HepG2 (cell line): Measurements from ENCODE around the gene BANK1. TPM values are rescaled to one million over a fixed set of nuclear protein-coding genes. Genes with fewer than 3 reads are reported as not detected.

ENCODE experiments used
- ATAC-seq: fragments of 200-7000 bp; cut with Tn5 transposase; 3 replicates; pipeline ENCODE4 v1.9.1; 2020; ENCODE audit warnings: mild to moderate bottlenecking, moderate library complexity
- BruUV-seq: library from RNA; stranded (reverse); fragments of 400-500 nt; replicated peaks from 2 replicates; lab custom pipeline; 2021; lab: Mats Ljungman, UMichigan
- CTCF ChIA-PET: fragments of 300-600 bp; formaldehyde crosslinking; extraction: SDS; loops from one replicate; lab custom pipeline; 2021; ENCODE audit warnings: low total read pairs, inconsistent platforms, low intra/inter-chr PET ratio; lab: Yijun Ruan, JAX
- POLR2A ChIA-PET: fragments of 350-600 bp; sonication (Branson Sonifier 250); formaldehyde crosslinking; loops from one replicate; lab custom pipeline; 2020; ENCODE audit warnings: antibody characterized with exemption, inconsistent platforms; lab: Yijun Ruan, JAX
- DNase-seq: peaks from one replicate; pipeline ENCODE4 v3.0.0-alpha.2; 2015; ENCODE audit warnings: low spot score
- FAIRE-seq: peaks from 3 replicates; lab custom pipeline; 2011; peaks lifted over from hg19 to GRCh38; lab: Jason Lieb, UNC
- H2AFZ ChIP-seq: one replicate; pipeline ENCODE4 v1.6.1; 2011; ENCODE audit warnings: low read length, inconsistent platforms
- H3K27ac ChIP-seq: fragments of 300-600 bp; 3 replicates; pipeline ENCODE4 v1.8.0; 2011; ENCODE audit warnings: mixed run types, mild to moderate bottlenecking, mixed read lengths, low read length, inconsistent platforms; ENCODE audit not compliant: insufficient read depth; ENCODE audit errors: extremely low read length
- H3K27me3 ChIP-seq, 2 experiments: fragments of 200-600 bp in 1 of 2; 2 replicates in 1 of 2; 3 replicates in 1 of 2; pipeline versions ENCODE4 v1.6.0 to v1.8.0; 2011; ENCODE audit warnings: low read length in 2 of 2, mild to moderate bottlenecking in 2 of 2, moderate library complexity in 2 of 2, inconsistent platforms in 1 of 2; ENCODE audit not compliant: insufficient read depth in 2 of 2, control insufficient read depth in 1 of 2
- H3K36me3 ChIP-seq, 2 experiments: fragments of 200-600 bp in 1 of 2; replicated peaks in 1 of 2; 2 replicates in 1 of 2; 3 replicates in 1 of 2; pipeline versions ENCODE4 v1.5.1 to v1.8.0; 2011; ENCODE audit warnings: low read length in 2 of 2, inconsistent platforms in 1 of 2; ENCODE audit not compliant: insufficient read depth in 2 of 2, control insufficient read depth in 1 of 2
- H3K4me1 ChIP-seq: 2 replicates; pipeline ENCODE4 v1.5.1; 2012; ENCODE audit warnings: low read length, inconsistent platforms; ENCODE audit not compliant: insufficient read depth
- H3K4me2 ChIP-seq: 2 replicates; pipeline ENCODE4 v1.6.0; 2011; ENCODE audit warnings: low read depth, low read length, inconsistent platforms
- H3K4me3 ChIP-seq, 3 experiments: fragments of 200-600 bp in 1 of 3; sonication (generic), shearing (Covaris generic) in 1 of 3; replicated peaks in 1 of 3; 2 replicates each; pipeline ENCODE4 v1.5.1; 2011 to 2016; ENCODE audit warnings: low read length in 3 of 3, inconsistent platforms in 2 of 3, low read depth in 2 of 3, mild to moderate bottlenecking in 2 of 3, control low read depth in 1 of 3, mixed read lengths in 1 of 3; ENCODE audit not compliant: insufficient read depth in 1 of 3
- H3K79me2 ChIP-seq: one replicate; pipeline ENCODE4 v1.6.1; 2011; ENCODE audit warnings: low read length, inconsistent platforms; ENCODE audit not compliant: insufficient read depth
- H3K9ac ChIP-seq: 2 replicates; pipeline ENCODE4 v1.6.0; 2011; ENCODE audit warnings: mild to moderate bottlenecking, low read depth, low read length, inconsistent platforms; ENCODE audit not compliant: insufficient read depth
- H3K9me3 ChIP-seq: 2 replicates; pipeline ENCODE4 v1.5.1; 2012; ENCODE audit warnings: mild to moderate bottlenecking, low read length
- H4K20me1 ChIP-seq: 2 replicates; pipeline ENCODE4 v1.6.0; 2011; ENCODE audit warnings: inconsistent platforms, mild to moderate bottlenecking, low read length, moderate library complexity; ENCODE audit not compliant: insufficient read depth
- ATF7 ChIP-seq, 2 experiments: fragments of 450-650 bp in 1 of 2; sonication (generic) in 1 of 2; formaldehyde crosslinking in 1 of 2; IDR thresholded peaks; 2 replicates each; pipeline versions ENCODE4 v1.4.0 to v1.6.1; 2016 to 2020; ENCODE audit warnings: antibody characterized with exemption in 1 of 2, mild to moderate bottlenecking in 1 of 2, missing genetic modification reagents in 1 of 2
- CREB1 ChIP-seq, 2 experiments: fragments of 450-650 bp in 1 of 2; IDR thresholded peaks; 2 replicates each; pipeline ENCODE4 v1.6.1; 2016 to 2017; ENCODE audit warnings: control low read depth in 1 of 2, mild to moderate bottlenecking in 1 of 2, missing compliant biosample characterization in 1 of 2, missing genetic modification characterization in 1 of 2
- CSRNP2 ChIP-seq: sonication (generic); formaldehyde crosslinking; conservative IDR thresholded peaks from 2 replicates; pipeline ENCODE4 v1.8.0; 2022; ENCODE audit warnings: low read depth, missing genetic modification reagents
- DZIP1 ChIP-seq: sonication (generic); formaldehyde crosslinking; IDR thresholded peaks from 2 replicates; pipeline ENCODE4 v1.5.0; 2020; ENCODE audit warnings: mild to moderate bottlenecking, missing genetic modification reagents
- FIP1L1 ChIP-seq: fragments of 200-400 bp; formaldehyde crosslinking; IDR thresholded peaks from 2 replicates; pipeline ENCODE4 v1.6.1; 2018; ENCODE audit warnings: low read depth, mild to moderate bottlenecking, low read length, moderate library complexity, borderline replicate concordance; ENCODE audit not compliant: insufficient read depth
- FOXA3 ChIP-seq: IDR thresholded peaks from 2 replicates; pipeline ENCODE4 v1.6.1; 2016; ENCODE audit warnings: missing genetic modification reagents, missing compliant biosample characterization
- HNF4G ChIP-seq, 2 experiments: sonication (generic) in 1 of 2; formaldehyde crosslinking in 1 of 2; IDR thresholded peaks; 2 replicates each; pipeline versions ENCODE4 v1.4.0 to v1.6.1; 2011 to 2020; ENCODE audit warnings: borderline replicate concordance in 2 of 2, low read depth in 2 of 2, mild to moderate bottlenecking in 2 of 2, low read length in 1 of 2, missing genetic modification reagents in 1 of 2, moderate library complexity in 1 of 2
- IRX3 ChIP-seq: sonication (generic); formaldehyde crosslinking; IDR thresholded peaks from 2 replicates; pipeline ENCODE4 v1.8.1; 2023; ENCODE audit warnings: mild to moderate bottlenecking, low read depth, missing genetic modification reagents, borderline replicate concordance
- NFKB2 ChIP-seq: sonication (generic); formaldehyde crosslinking; IDR thresholded peaks from 2 replicates; pipeline ENCODE4 v1.4.0; 2020; ENCODE audit warnings: missing genetic modification reagents, borderline replicate concordance
- PAF1 ChIP-seq: IDR thresholded peaks from 2 replicates; pipeline ENCODE4 v1.6.1; 2016; ENCODE audit warnings: missing genetic modification reagents, missing compliant biosample characterization
- RAD51 ChIP-seq: fragments of 450-650 bp; IDR thresholded peaks from 2 replicates; pipeline ENCODE4 v1.6.1; 2016; ENCODE audit warnings: borderline replicate concordance
- WIZ ChIP-seq: sonication (generic); formaldehyde crosslinking; IDR thresholded peaks from 2 replicates; pipeline ENCODE4 v1.5.1; 2020; ENCODE audit warnings: mild to moderate bottlenecking, missing genetic modification reagents
- ZFP82 ChIP-seq: sonication (generic); formaldehyde crosslinking; IDR thresholded peaks from 2 replicates; pipeline ENCODE4 v1.5.1; 2020; ENCODE audit warnings: mild to moderate bottlenecking, missing genetic modification reagents, borderline replicate concordance
- ZNF329 ChIP-seq: sonication (generic); formaldehyde crosslinking; IDR thresholded peaks from 2 replicates; pipeline ENCODE4 v1.9.0; 2021; ENCODE audit warnings: low read depth, mild to moderate bottlenecking, missing genetic modification reagents
- ZNF33A ChIP-seq: sonication (generic); formaldehyde crosslinking; IDR thresholded peaks from 2 replicates; pipeline ENCODE4 v1.5.1; 2020; ENCODE audit warnings: missing genetic modification reagents, mild to moderate bottlenecking, moderate library complexity, borderline replicate concordance
- WGBS: methylation state at CpG from one replicate; pipeline ENCODE4 v1.1.6; 2017; ENCODE audit warnings: low lambda C conversion rate; 5-methylcytosine and 5-hydroxymethylcytosine counted together
- in situ Hi-C: cut with HindIII; loops from 2 replicates; pipeline ENCODE4 v1.10.0; 2017; ENCODE audit warnings: low pct_unique_long_range_greater_than_20kb; ENCODE audit not compliant: extremely low pct_ligation_motif_present
- intact Hi-C: fragments of 100-400 bp; cut with micrococcal nuclease; formaldehyde crosslinking; loops from one replicate; pipeline ENCODE4 v1.10.0; 2022; ENCODE audit not compliant: unreplicated experiment
- polyA plus RNA-seq, 8 experiments: library from polyadenylated mRNA; depleted of rRNA in 3 of 8; stranded (reverse) in 7 of 8; unstranded in 1 of 8; fragments of >200 nt; fragmentation: Illumina TruSeq in 4 of 8; extraction: Trizol in 4 of 8; gene quantifications; 2 replicates each; pipeline versions ENCODE4 v1.2.1 to v1.2.3, GENCODE V29; 2011 to 2016; ENCODE audit warnings: low read depth in 4 of 8, missing spikeins in 1 of 8, mixed read lengths in 1 of 8; ENCODE audit not compliant: insufficient read depth in 1 of 8
- total RNA-seq, 5 experiments: library from RNA; depleted of rRNA; stranded (reverse); fragments of >200 nt; fragmentation: Illumina TruSeq; extraction: Trizol; gene quantifications; 2 replicates each; pipeline ENCODE4 v1.2.3, GENCODE V29; 2016; ENCODE audit warnings: low read depth in 1 of 5

The BANK1 gene
- total and polyA plus RNA-seq, 2 of the 13 experiments (the other 11 are each of a cell fraction or from before 2014, with no cell fraction given) = 0.15 TPM; not detected in 1

DNA sequence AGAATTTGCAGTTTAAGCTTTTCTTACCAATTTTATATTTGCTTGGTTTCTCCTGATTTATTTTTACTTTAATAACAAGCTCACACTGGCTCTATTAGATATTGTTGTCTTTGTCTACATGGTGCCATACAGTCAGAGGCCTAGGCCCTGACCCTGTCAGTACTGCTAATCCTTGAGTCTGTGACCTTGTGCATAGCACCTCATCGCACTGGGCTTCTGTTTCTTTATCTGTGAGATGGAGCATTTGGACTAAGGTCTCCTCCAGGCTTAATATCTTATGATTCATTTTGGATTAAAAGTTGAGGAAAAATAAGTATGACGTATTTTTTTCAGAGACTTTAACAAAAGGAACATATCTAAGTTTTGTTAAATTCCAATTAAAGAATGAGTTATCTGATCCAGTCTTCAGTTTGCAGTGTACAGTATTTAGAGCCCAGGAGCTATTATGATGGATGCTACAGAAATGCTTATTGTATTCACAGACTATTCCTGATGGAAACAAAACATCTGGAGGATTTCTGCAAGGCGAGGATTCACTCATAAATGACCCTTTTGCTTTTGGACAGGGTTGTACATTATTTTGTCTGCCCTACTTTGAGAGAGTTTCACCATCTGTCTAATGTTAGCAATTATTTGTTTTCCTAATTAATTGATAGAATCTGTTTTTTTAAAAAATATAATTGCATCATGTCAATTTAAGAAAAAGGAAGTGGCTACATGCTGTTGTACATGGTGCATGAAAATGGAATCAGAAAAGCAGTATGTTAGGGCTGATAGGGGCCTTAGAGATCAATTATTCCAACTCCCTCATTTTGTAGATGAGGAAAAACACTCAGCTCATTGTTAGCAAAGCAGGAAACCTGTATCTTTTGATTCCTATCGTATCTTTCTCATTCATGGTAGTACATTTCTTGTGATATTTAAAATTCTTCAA, 203.6 kb downstream of the BANK1 start:
- H2AFZ ChIP-seq = no peak overlapping the region
- POLR2A ChIA-PET = no interaction called here
- no peak for ATAC-seq

DNA sequence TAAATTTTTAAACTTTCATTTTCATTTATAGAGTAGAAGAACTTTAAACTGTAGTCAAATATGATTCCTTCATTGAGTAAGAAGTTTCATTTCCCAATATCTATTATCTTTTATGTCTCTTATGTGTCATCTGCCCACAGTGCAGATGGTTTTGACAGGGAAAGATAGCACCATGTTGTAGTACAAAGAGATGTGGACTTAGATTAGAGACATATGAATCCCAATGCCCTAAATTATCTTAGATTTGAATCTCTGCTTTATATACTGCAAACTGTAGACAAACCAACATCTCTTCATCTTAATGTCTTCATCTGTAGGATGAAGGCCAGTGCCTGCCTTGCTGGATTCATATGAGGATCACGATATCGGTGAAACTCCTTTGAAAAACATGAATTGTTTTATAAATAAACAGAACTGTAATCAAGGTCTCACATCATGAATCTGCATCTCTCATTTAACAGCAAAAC, 217.5 kb downstream of the BANK1 start:
- Histone ChIP-seq H3K4me2 (no peak overlapping the region), H3K9ac (no peak overlapping the region), H3K27me3 (no peaks in the 10 kb centered on the region), H4K20me1 (no peaks in the 10 kb centered on the region), H2AFZ (no peak overlapping the region), H3K27ac (no peak overlapping the region), H3K79me2 (no peaks in the 10 kb centered on the region), H3K9me3 (no peaks in the 10 kb centered on the region), H3K36me3 (no peaks in the 10 kb centered on the region), H3K4me3 (no peak overlapping the region), H3K4me1 (no peaks in the 10 kb centered on the region)
- no TSS peak for BruUV-seq
- ChIA-PET POLR2A (no interaction called here), CTCF (no interaction called here)
- DNase-seq = no peak
- FAIRE-seq = no peak
- ATAC-seq = no peak
- 19% methylated on average over 2 of the region's 2 CpGs for WGBS
- in situ Hi-C loops (no loop called here), intact Hi-C loops (no loop called here)
- TF ChIP-seq ZNF329 (CRISPR knock-in tag) (no peak), NFKB2 (CRISPR knock-in tag) (no peak), PAF1 (CRISPR knock-in tag) (no peak), ZNF33A (CRISPR knock-in tag) (no peak), HNF4G (IDR thresholded peaks at IDR 0.05; ENCODE audit: borderline replicate concordance, low read depth, low read length) (no peak), HNF4G (CRISPR knock-in tag; IDR thresholded peaks at IDR 0.05; ENCODE audit: borderline replicate concordance, low read depth) (no peak), CSRNP2 (CRISPR knock-in tag) (no peak), FOXA3 (CRISPR knock-in tag) (no peak), DZIP1 (no peak), FIP1L1 (no peak)

More for the DNA sequence above, 203.6 kb downstream of the BANK1 start:
- in situ Hi-C loops (no loop called here), intact Hi-C loops (no loop called here)
- Histone ChIP-seq H3K36me3 (no peaks in the 10 kb centered on the region), H3K27ac (no peak overlapping the region), H3K9me3 (no peaks in the 10 kb centered on the region), H3K4me1 (no peaks in the 10 kb centered on the region), H3K79me2 (no peaks in the 10 kb centered on the region), H3K4me2 (no peak overlapping the region), H3K9ac (no peak overlapping the region), H4K20me1 (no peaks in the 10 kb centered on the region), H3K4me3 (no peak overlapping the region), H3K27me3 (no peaks in the 10 kb centered on the region)
- CTCF ChIA-PET = no interaction called here
- DNase-seq (no peak), FAIRE-seq (no peak)
- under 1% methylated on average over 4 of the region's 4 CpGs for WGBS
- TF ChIP-seq ATF7 (IDR thresholded peaks at IDR 0.05) = 0 out of 2 replicates have a peak, but pooled peaks have one; percentile 14
- no peak for TF ChIP-seq ATF7 (CRISPR knock-in tag; IDR thresholded peaks at IDR 0.05)
- TF ChIP-seq RAD51 = no peak
- no peak for TF ChIP-seq ZFP82 (CRISPR knock-in tag)
- TF ChIP-seq WIZ = no peak
- TF ChIP-seq CREB1 (IDR thresholded peaks at IDR 0.05) = peak; percentile 40; the same call in 1 of the 2 replicates
- no peak for TF ChIP-seq CREB1 (CRISPR knock-in tag; IDR thresholded peaks at IDR 0.05)
- TF ChIP-seq IRX3 = no peak
- BruUV-seq = no TSS peak
